Stimulated activated CD4-positive, alpha-beta T cell treated with anti-CD3 and anti-CD28 coated beads, TNF-alpha, amount 100 ng/mL, for 24 hours (primary cell): ENCODE measurements around the gene SPECC1L.

ENCODE experiments used
- DNase-seq, 3 experiments: peaks; one replicate each; pipeline ENCODE4 v3.0.0-alpha.2; 2020; ENCODE audit warnings: low read depth in 3 of 3

SPECC1L gene

DNA sequence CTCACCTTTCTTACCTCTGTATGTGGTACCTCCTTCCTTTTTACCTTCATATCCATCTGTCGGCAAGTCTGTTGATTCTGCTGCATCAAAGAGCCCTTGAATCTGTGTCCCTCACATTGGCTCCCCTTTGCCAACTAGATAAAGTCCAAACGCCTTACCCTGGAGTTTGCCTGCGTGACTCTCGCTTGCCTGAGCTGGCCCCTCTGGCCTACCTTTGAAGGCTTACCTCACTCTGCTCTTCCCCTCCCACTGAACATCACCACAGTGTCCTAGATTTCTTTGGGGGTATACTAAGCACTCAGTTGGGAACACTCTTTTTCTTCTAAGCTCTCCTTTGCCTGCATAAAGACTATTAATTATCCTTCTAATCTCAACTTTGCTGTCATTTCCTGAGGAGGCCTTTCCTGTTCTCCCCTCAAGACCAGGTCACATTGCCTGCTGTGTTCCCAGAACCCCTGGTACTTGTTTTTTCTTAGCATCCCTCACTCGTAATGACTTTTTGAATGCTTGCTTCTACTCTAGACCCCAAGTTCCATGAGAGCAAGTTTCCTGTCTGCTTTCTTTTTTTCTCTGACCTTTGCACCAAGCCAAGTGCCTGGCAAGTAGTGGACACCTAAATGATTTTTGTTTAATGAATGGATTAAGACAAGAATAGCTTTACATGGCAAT lies 89.0 kb downstream of the SPECC1L start:
- DNase-seq = no peak

DNA sequence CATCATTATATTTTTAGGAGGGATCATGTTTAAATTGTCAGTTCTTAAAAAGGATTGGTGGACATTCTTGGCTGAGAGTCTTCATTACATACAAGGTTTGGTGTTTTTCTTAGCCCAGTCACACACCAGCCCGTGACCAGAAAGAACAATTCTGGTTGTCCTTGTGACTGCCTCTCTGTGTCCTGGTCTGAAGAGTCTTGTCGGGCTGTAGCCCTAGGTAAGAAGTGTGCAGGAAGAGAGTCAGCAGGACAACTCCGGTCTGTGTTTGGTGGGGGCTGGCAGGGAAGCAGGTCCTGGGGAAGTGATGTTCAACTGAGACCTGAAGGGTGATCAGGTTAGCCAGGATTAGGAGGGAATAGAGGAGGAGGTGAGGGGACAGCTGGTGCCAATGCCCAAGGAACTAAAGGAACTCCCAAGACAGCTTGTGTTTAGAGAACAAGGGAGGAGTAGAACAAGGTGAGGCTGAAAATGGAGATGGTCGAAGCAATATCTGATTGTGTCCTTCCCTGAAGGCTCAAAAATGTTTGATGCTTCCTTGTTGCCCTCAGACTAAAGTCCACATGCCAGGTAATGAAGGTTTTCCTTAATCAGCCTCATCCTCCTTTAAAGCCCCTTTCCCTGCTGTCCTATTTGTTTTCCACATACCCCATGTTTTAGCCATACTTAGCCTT lies 91.5 kb downstream of the SPECC1L start:
- DNase-seq = no peak

DNA sequence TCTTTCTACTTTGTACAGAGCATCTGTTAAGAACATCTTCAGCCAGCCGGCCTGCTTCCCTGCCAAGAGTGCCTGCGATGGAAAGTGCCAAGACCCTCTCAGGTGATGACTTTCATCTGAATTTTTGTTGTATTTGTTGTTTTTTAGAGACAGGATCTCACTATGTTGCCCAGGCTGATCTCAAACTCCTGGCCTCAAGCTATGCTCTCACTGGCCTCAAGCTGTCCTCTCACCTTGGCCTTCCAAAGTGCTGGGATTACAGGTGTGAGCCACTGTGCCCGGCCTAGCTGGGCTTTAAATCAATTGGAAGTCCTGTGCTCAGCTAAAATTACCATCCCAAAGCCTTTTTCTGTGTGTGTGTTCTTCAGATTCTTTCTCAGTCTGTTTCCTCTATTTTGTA lies 92.6 kb downstream of the SPECC1L start:
- DNase-seq = no peak

DNA sequence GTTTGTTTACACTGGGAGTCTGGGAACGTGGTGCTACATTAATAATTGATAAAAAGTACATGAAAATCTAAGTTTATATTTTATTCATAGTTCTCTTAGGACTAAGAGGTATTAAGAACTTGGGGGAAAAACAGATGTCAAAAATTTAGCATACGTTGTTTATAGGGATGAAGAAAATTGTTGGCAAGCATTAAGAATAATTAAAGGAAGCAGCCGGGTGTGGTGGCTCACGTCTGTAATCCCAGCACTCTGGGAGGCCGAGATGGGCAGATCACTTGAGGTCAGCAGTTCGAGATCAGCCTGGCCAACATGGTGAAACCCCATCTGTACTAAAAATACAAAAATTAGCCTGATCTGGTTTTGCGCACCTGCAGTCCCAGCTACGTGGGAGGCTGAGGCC lies 96.1 kb downstream of the SPECC1L start:
- no peak for DNase-seq

DNA sequence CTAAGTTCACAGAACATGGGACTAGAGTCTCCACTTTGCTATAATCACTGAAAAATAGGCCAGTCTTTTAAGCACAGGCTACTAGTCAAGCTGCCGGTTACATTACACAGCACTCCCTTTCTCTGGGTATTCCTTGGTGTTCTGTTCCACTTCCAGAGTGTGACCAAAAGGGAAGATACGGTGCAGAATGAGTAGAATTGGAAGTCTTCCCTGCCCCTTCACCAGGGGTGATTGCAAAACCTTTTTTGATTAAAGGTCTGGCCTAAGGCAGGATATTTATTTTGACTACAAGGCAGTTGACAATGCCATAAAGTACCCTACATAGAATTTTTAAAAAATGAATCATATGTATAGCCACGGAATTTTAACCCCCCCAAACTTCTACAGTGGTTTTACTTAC lies 97.2 kb downstream of the SPECC1L start:
- no peak for DNase-seq

DNA sequence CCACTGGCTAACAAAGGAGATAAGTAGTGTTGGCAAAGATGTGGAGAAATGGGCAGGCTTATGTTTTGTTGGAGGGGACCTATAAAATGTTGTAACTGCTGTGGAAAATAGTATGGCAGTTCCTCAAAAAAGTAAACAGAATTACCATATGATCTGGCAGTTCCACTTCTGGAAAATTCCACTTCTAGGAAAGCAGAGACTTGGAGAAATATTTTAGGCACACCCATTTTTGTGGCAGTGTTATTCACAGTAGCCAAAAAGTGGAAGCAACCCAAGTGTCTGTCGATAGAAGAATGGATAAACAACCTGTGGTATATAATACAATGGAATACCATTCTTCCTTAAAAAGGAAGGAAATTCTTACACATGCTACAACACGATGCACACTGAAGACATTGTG lies 99.8 kb downstream of the SPECC1L start:
- no peak for DNase-seq

DNA sequence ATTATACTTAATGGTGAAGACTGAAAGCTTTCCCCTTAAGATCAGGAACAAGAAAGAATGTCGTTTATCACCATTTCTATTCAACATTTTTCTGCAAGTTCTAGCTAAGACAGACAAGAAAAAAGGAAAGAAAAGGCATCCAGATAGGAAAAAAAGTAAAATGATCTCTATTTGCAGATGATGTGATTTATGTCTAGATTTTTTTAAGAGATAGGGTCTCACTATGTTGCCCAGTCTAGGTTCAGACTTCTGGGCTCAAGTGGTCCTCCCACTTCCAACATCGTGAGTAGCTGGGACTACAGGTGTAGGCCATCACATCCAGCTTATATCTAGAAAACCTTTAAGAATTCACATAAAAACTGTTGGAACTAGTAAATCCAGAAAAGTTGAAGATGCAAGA lies 105.4 kb downstream of the SPECC1L start:
- no peak for DNase-seq

DNA sequence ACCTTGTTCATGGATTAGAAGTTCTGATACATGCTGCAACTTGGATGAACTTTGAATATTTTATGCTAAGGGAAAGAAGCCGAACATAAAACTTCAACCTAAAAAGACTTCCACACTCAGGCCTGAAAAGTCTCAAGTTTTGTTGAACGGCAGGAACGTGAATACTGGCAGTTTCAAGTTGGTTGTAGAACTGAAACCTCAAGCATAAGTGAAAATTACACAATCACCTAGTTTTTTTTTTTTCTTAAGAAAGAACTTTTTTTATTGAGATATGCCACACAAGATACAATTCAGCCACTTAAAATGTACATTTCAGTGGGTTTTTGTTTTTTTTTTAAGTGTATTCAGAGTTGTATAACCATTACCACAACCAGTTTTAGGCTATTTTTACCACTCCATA lies 106.0 kb downstream of the SPECC1L start:
- DNase-seq = no peak

DNA sequence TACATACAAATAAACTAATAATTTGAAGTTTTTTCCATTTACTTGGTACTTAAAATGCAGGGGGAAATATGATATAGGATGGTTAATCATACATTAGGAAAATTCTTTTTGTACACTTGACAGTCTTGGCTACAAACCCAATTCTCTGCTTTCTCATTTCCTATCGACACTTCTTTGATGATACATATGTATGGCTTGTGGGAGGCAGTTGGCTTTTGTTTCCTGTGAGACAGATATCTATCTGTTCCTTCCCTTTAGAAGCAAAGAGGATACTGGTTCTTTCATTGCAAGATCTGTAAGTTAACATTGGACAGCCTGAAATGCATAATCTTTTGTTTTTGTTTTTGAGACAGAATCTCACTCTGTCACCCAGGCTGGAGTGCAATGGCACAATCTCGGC lies 108.9 kb downstream of the SPECC1L start:
- DNase-seq = no peak

DNA sequence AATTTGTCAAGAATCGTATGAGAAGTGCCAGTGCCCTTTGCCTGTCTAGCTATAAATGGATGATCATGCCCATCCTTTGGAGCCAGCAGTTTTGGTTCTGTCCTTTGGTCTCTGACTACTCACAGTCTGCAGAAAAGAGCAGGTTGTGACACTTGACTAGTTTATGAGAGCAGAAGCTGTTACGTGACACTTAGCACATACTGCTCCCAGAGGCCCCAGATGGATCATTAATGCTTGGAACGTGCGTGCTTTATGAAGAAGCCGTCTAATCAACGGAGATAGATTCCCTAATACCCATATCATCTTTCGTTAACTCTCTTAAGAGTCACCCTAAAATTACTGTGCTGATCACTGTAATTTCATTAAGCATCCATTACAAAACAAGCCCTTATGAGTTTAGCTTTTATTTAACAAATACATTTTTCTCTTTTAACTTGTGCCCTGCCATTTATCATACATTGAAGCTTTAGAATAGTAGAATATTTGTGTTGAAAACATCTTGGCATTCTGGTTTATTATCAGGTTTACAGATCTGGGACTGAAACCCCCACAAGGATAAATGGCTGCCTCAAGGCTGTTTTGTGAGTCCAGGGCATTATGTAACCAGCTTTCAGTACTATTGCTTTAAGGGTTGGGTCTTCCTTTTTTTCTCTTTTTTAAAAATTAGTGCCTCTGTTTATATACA lies 109.7 kb downstream of the SPECC1L start:
- DNase-seq = no peak

DNA sequence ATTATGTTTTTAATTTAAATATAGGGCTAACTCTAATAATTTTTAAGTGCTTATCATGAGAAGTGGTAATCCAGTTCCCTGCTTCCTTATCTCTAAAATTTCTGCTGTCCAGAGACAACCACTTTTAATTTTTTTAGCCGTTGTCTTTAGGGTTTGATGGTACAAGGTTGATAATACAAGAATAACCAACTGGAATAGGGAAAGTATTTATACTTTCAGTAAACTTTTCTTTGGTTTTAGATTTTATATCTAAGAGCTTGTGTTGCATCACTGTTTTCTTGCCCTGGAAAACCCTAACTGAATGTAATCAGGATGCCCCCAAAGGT lies 110.2 kb downstream of the SPECC1L start:
- no peak for DNase-seq

DNA sequence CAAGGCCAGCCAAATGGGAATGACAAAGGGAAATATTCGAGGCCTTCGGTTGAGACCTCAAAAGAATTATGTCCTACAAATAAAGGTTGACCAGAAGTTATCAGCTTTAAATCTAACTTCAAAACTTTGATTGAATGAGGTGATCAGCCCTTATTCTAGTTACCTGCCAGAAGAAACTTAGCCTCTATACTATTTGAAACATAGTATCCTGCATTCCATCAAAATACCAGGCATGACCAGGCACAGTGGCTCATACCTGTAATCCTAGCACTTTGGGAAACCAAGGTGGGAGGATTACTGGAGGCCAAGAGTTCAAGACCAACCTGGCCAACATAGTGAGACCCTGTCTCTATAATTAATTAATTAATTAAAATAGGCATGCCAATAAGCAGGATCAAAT lies 112.4 kb downstream of the SPECC1L start:
- no peak for DNase-seq

DNA sequence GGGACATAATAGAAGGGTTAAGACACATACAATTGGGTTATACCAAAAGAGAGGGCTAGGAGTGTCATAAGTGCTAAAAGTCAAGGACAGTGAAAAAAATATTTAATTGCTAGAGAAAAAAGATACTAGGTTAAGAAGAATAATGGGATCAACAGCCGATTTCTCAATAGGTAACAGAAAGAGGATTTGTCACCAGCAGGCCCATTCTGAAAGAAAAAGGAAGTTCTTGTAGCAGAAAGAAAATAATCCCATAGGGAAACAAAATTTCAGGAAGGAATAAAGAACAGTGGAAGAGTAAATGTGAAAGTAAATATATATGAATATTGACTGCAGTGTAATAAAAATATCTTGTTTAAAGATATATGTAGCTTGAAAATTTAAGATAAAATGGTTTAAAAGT lies 113.5 kb downstream of the SPECC1L start:
- no peak for DNase-seq

DNA sequence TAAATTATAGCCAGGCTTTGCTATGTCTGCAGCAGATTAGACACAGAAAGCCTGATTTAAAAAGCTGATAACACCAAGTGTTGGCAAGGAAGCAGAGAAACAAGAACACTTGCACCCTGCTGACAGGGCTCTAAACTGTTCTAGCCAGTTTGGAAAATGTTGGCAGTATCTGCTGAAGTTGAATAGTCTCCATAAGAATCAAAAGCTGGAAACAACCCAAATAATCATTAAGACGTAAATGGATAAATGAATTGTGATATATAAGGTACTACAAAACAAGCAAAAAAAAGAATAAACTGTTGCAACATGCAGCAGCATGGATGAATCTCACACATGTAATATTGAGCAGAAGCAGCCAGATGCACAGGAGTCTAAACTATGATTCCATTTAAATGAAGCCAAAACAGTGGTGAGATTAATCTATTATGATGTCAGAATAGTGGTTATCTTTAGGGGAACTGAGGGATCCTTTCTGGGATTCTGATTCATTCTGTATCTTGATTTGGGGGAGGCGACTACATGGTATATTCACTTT lies 116.4 kb downstream of the SPECC1L start:
- no peak for DNase-seq

DNA sequence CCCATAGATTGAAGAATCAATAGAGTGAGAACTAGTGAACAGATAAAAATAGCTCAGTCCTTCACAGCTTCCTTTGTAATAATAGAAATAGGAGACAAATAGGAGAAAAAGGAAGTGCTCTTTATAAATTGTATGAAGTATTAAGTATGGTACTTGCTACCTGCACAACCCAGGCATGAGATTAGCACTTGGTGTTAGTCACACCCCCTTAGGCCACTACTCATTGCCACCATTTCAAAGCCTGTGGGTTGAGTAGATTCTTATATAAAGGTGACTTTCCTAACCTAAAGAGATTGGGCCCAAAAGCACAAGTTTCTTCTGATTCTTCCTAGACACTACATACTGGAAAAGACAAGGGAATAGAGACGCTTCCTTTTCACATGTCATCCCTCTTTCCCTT lies 119.0 kb downstream of the SPECC1L start:
- no peak for DNase-seq

DNA sequence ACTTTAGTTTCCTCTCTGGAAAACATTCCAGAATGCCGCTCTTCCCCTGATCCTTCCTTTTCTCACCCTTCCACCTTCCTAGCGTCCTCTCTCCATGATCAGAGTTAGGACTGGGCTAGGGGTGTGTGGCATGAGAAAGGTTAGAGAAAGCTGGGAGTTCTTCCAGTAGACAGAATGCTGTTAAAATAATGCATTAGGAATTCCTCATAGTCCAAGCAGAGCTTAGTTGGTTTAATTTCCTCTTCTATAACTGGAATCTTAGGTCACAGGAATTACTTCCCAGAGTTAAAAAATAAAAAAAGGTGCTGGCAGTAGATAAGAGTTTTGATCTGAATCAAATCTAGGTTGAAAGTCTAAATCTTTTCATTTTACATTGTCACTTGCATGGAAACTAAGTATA lies 119.5 kb downstream of the SPECC1L start:
- no peak for DNase-seq

DNA sequence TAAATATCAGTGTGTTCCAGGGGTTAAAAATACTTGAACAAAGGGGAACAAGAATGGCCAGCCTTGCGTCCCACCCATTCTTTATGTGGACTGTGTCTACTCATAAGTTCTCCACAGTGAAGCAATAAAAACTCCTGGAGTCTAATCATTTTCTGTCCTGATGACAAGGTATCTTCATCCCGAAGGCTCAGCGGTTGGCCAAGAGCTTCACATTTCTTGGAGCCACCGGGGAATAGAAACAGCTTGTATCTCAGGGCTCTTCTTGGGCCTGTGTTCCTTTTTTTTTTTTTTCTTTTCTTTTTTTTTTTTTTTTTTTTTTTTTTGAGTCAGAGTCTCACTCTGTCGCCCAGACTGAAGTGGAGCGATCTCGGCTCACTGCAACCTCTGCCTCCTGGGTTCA lies 119.9 kb downstream of the SPECC1L start:
- no peak for DNase-seq

DNA sequence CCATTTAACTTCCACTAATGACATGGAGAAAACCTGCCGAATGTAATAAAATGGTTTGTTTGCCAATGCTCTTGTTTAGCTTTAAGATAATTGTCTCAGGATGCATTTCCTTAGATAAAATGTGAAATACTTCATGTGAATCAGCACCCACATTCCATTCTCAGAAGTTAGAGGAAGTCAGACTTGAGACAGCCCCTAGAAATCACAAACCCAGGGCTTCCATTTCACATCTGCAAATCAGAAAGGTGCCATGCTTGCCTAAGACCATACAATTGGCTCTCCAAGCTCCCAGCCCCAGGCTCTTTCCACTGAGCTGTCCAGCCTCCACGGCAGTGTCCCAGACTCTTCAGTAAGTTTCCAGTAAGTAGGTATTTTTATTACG lies 121.2 kb downstream of the SPECC1L start:
- DNase-seq = no peak

DNA sequence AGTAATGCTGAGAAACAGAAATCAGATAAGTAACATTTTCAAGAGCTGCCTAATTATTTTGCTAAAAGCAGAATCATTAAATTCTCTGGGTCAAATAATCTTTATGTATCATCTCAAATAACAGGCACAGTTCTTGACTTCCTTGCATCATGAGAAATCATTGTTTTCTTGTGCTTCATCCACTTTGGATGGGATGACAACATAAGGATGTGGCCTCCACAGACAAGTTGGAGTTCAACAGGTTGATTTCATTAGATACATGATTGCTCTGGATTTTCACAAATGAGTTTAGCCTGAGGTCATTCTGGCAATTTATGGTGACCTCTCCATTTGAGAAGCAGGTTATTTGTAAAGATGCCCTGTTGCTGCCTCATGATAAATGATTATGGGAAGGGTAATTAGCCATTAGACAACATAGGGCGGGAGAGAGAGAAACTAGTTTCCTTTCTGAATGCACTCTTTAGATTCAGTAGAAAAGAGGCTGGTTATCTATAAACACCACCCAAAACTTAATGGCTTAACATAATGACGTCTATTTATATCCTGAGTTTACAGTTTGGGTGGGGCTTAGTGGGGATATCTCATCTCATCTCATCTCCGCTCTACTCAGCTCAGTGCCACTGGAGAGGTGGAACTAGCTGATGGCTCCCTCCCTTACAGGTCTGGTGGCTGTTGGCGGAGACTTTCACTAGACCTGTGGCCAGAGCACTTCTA lies 121.7 kb downstream of the SPECC1L start:
- no peak for DNase-seq

DNA sequence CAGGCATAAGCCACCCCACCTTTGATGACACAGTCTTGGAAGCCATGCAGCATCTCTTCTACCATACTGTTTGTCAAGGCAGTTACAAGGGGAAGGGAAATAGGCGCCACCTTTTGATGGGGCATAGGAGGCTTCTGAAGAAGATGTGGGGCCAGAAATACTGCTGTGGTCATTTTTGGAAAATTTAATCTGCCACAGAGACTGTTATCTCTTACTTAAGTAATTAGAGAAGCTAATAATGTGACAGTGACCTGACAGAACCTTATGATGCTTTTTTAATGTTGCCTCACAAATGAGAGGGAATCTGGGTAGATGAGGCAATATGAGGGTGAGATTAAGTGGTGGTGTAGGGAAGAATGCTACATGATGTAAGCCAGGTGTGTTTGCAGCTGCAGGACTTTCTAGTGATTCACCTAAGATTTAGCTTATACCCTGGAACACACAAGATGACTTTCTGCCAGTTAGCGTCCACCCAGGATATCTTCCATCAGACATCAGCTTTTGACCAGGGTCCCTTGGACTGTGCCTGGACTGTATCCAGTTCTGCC lies 122.5 kb downstream of the SPECC1L start:
- DNase-seq = no peak

DNA sequence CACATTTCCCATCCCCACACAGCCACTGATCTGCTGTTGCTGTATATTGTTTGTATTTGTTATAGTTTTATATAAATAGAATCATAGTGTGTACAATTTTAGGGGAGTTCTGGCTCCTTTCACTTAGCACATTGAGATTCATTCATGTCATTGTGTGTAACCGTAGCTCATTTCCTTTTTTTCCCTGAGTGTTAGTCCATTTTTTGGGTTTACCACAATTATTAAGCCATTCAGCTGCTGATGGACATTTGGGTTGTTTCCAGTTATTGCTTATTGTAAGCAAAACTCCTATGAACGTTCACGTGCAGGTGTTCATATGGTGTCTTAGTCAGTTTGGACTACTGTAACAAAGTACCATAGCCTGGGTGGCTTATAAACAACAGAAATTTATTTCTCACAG lies 123.2 kb downstream of the SPECC1L start:
- DNase-seq = no peak

DNA sequence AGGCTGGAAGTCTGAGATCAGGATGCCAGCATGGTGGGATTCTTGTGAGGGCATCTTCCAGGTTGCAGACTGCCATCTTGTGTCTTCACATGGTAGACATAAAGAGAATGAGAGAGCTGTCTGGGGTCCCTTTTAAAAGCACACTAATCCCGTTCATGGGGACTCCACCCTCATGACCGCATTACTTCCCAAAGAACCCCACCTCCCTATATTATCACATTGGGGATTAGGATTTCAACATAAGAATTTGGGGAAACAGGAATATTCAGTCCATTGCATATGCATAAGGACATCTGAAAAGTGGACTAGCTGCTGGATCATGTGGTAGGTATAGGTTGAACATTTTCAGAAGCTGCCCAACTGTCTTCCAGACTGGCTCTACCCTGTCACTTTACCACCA lies 123.6 kb downstream of the SPECC1L start:
- DNase-seq = no peak
